Choroid plexus epithelial cell (primary cell): ENCODE measurements around the gene MICU1.

Experiments
- DNase-seq: peaks from one replicate; pipeline ENCODE4 v3.0.0-alpha.2; 2010; ENCODE audit warnings: low read depth
- H3K4me3 ChIP-seq: 2 replicates; pipeline ENCODE4 v1.5.1; 2011; ENCODE audit warnings: low read depth, mild to moderate bottlenecking, control low read depth, low read length, moderate library complexity
- CTCF ChIP-seq: conservative IDR thresholded peaks from 2 replicates; pipeline ENCODE4 v1.5.1; 2011; ENCODE audit warnings: low read depth, mild to moderate bottlenecking, control low read depth, inconsistent platforms, low read length, moderate library complexity

MICU1 gene

DNA sequence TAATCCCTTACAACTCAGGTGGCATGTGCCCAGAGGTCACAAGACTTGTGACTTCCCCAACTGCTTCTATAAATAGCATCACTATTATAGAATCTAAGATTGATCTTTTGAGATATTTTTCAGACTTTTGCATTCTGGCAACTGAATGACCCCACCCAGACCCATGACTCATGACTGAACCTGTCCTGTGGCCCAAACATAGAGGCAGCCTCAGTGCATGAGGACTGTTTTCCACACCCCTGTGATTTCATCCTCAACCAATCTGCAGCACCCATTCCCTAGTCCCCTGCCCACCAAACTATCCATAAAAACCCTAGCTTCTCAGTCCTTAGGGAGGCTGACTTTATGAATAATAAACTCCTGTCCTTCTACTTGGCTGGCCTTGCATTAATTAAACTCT, 84.5 kb downstream of the MICU1 start:
- DNase-seq: no peak
- TF ChIP-seq CTCF: no peak
- H3K4me3 ChIP-seq: no peak overlapping the region

GRCh38 chr10:72540193-72540807, 85.6 kb downstream of the MICU1 start:
- no peak for TF ChIP-seq CTCF
- no peak for DNase-seq

DNA sequence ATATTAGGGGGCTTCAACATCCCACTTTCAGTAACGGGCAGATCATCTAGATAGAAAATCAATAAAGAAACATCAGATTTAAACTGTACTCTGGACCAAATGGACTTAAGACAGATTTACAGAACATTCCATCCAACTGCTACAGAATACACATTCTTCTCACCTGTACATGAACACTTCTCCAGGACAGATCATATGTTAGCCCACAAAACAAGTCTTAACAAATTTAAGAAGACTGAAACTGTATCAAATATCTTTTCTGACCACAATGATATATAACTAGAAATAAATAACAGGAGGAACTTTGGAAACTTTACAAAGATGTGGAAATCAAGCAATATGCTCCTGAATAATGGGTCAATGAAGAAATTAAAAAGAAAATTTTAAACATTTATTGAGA, 86.7 kb downstream of the MICU1 start:
- no peak overlapping the region for H3K4me3 ChIP-seq
- TF ChIP-seq CTCF: no peak
- no peak for DNase-seq

More at GRCh38 chr10:72540193-72540807, 85.6 kb downstream of the MICU1 start:
- no peak overlapping the region for H3K4me3 ChIP-seq

DNA sequence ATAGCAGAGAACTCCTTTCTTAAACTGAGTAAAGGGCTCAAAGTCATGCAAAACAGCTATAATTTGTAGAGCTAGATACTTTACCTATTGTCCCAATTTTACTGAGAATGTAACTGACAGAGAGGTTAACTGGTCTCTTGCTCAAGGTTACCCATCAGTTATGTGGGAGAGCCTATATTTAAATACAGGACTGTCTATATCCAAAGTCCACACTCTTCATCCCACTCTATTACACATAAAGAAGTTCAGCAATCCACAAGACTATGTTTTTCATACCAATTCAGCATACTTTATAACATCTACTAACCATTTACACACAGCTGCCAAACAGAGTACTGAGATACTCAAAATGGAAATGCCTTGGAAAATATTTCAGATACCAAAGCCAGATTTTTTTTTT, 100.2 kb downstream of the MICU1 start:
- H3K4me3 ChIP-seq: no peak overlapping the region
- TF ChIP-seq CTCF: no peak
- no peak for DNase-seq

DNA sequence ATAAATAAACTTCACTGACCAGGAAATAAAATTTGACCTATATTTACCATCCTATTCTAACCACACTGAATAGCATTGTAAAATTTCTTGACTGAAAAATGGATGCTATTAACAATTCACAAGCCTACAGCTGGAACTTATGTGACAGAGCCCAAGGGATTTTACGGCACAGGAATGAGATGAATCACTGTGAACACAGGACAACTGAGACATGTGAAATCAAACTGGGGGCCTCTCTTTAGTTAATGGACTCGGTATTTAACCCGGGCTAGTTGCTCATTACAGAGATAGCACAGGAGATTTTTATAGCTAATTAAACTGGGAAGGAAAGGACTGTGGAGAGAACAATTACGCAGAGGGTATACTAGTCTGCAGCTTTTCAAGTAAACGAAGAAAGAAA, 100.6 kb downstream of the MICU1 start:
- no peak for TF ChIP-seq CTCF
- DNase-seq: peak; percentile 18
- no peak overlapping the region for H3K4me3 ChIP-seq

- H3K4me3 ChIP-seq: no peak overlapping the region
- DNase-seq: no peak
- no peak for TF ChIP-seq CTCF
These were observed 101.4 kb downstream of the MICU1 start for GRCh38 chr10:72524489-72524888.

GRCh38 chr10:72523932-72524396, 101.9 kb downstream of the MICU1 start:
- H3K4me3 ChIP-seq: no peak overlapping the region
- no peak for DNase-seq
- no peak for TF ChIP-seq CTCF
